ENCODE results near the gene CA11. TPM values are rescaled to one million over a fixed set of nuclear protein-coding genes. Genes with fewer than 3 reads are reported as not detected.

CA11 gene
- total RNA-seq (2022; extraction: Qiagen RNA extraction): 6.9 to 11.7 TPM (median 9.4 TPM) in 5 replicates

DNA sequence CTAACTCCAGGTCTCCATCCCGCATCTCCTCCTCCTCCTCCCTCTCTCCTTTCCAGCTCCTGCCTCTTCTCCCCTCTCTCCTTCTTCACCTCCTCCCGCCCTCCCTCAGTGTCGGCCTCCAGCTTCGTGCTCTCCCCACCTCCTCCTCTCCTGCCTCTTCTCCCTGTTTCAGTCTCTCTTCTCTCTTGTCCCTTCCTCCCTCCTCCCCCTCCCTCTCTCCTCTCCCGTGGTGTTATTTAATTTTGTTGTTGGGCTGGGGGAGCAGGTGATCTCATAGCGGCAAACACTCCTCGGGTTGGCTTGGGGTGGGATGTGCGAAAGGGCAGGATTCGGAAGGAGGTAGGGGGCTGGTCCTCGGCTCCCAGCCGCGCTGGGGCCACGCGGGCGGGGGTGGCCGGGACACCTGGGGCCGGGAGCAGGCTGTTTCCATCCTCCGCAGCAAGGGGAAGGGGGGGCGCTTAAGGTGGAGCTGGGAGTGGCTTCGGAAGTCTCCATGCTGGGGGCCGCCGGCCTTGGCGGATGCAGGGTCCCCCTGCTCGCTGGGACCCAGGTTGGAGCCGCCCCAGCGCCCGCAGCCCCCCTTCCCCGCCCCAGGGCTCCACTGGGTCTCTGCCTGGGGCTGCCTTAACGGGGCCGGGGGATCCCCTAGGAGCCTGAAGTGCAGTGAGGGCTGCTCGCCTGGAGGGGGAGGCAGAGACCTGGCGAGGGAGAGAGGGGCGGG, at the start of gene CA11:
TSS of gene CA11 (minus strand) at position 187 of the 721 bp plus-strand sequence. CDS start 555 bp downstream, outside the sequence.

GRCh38 chr19:48672994-48673393, 27.0 kb upstream of the CA11 start, which contains the start of gene NTN5:
TSS of gene NTN5 (minus strand) at chr19:48673017. CDS start at chr19:48670986, 2,031 bp downstream.

DNA sequence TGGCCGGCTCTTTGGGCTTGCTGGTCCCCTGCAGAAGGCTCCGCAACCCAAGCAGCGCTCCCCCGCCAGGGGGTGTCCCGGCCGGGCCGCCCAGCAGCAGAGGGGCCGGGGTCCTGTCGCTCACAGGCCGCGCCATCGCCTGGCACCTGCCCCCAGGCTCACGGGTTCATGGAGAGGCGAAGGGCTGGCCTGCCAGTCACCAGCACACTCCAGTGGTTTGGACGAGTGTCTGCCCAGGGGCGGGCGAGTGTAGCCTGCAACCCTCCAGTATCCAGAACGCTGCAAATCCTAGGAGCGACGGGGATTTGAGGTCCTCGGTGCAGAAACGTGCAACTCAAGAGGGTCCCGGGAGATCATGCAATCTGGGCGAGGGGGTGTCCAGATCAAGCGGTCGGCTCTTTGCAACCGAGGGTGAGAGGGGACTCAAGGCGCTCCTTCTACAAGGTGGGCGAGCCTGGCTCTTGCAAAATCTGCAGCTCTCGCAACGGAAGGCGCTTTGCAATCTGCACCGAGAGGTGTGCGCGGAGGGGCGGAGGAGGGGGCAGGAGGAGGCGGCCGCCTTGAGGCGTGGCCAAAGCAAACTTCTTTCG, 9.0 kb downstream of the CA11 start, which contains the start of gene DBP:
TSS of gene DBP (minus strand) at position 521 of the 590 bp plus-strand sequence. CDS start at position 136, 385 bp downstream.

DNA sequence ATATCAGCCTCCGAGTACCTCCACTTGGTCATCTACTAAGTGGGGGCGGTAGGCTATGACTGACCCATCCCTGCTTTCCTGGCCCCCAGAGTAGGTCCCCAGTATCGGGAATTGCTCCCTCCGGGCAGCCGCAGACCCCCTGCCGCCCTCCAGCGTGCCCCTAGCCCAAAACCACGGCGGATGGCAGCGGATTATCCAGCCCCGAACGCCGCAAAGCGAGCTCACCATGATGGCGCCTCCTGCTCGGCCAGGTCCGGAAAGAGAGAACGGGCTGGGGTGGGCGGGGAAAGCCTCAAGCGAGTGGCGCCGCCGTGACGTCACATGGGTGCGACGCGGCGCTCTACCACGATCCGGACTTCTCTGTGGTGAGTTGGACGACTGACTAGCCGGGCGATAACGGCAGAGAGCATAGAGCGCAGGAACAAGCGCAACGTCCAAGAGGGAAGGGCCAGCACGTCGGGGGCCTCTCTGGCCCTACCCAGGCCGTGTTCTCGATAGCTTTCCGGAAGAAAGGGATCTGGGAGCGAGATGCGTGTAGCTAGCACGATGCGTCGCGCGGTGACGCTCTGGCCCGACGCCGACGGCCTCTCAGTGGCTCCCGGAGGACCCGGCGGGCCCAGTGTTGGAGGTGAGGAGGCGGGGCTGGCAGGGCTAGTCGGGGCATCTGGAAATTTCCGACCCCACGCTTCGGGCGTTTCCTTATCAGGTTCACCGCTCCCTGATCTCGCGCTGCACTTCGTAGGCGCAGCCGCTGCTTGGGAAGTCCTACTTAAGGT, 26.9 kb downstream of the CA11 start, which contains the start of the genes RPL18 and SPHK2:
TSS of gene RPL18 (minus strand) at position 263 of the 776 bp plus-strand sequence. CDS start at position 228, 35 bp downstream.
TSS of gene SPHK2 (plus strand) at position 591 of the 776 bp plus-strand sequence. CDS start 1,009 bp downstream, outside the sequence.

GRCh38 chr19:48614436-48615230, 31.4 kb downstream of the CA11 start, which contains the start of gene FAM83E:
TSS of gene FAM83E (minus strand) at chr19:48615076. CDS start at chr19:48613372, 1,704 bp downstream.

GRCh38 chr19:48606463-48607358, 39.3 kb downstream of the CA11 start, which contains the start of gene SPACA4:
TSS of gene SPACA4 (plus strand) at chr19:48606742. CDS start at chr19:48606979, 237 bp downstream.

Other genes starting within 250 kb of the CA11 start
- gene GRWD1, start 200.2 kb downstream of the CA11 start, total RNA-seq (2022; extraction: Qiagen RNA extraction): 109 to 124 TPM (median 114 TPM) in 5 replicates
- 0.80 to 1.6 TPM (median 1.1 TPM) in 5 replicates for gene KCNJ14, start 190.6 kb downstream of the CA11 start, total RNA-seq (2022; extraction: Qiagen RNA extraction)
- 55.7 to 66.9 TPM (median 63.2 TPM) in 5 replicates for gene CYTH2, start 176.8 kb downstream of the CA11 start, total RNA-seq (2022; extraction: Qiagen RNA extraction)
- gene LMTK3, start 134.4 kb downstream of the CA11 start, total RNA-seq (2022; extraction: Qiagen RNA extraction): 2.5 to 5.4 TPM (median 5.0 TPM) in 5 replicates
- 13.7 to 18.5 TPM (median 15.6 TPM) in 5 replicates for gene SULT2B1, start 94.0 kb downstream of the CA11 start, total RNA-seq (2022; extraction: Qiagen RNA extraction)
- gene SPACA4, start 39.4 kb downstream of the CA11 start, total RNA-seq (2022; extraction: Qiagen RNA extraction): 0.06 TPM in 1 of 5 replicates, not detected in the others
- 0.12 to 0.40 TPM (median 0.21 TPM) in 5 replicates for gene FAM83E, start 31.1 kb downstream of the CA11 start, total RNA-seq (2022; extraction: Qiagen RNA extraction)
- 3,280 to 3,604 TPM (median 3,357 TPM) in 5 replicates for gene RPL18, start 27.0 kb downstream of the CA11 start, total RNA-seq (2022; extraction: Qiagen RNA extraction)
- 10.1 to 17.9 TPM (median 15.0 TPM) in 5 replicates for gene SPHK2, start 26.7 kb downstream of the CA11 start, total RNA-seq (2022; extraction: Qiagen RNA extraction)
- 1.4 to 2.6 TPM (median 1.9 TPM) in 5 replicates for gene DBP, start 8.8 kb downstream of the CA11 start, total RNA-seq (2022; extraction: Qiagen RNA extraction)
- gene NTN5, start 26.8 kb upstream of the CA11 start, total RNA-seq (2022; extraction: Qiagen RNA extraction): 0.06 to 0.22 TPM (median 0.15 TPM) in 5 replicates
- gene FUT2, start 49.8 kb upstream of the CA11 start, total RNA-seq (2022; extraction: Qiagen RNA extraction): not detected in 5 replicates
- 0.25 to 0.52 TPM (median 0.35 TPM) in 5 replicates for gene MAMSTR, start 73.5 kb upstream of the CA11 start, total RNA-seq (2022; extraction: Qiagen RNA extraction)
- 0.42 to 0.98 TPM (median 0.45 TPM) in 5 replicates for gene RASIP1, start 94.4 kb upstream of the CA11 start, total RNA-seq (2022; extraction: Qiagen RNA extraction)
- not detected in 5 replicates for gene IZUMO1, start 100.7 kb upstream of the CA11 start, total RNA-seq (2022; extraction: Qiagen RNA extraction)
- 0.04 to 0.13 TPM (median 0.06 TPM) in 5 replicates for gene FUT1, start 106.5 kb upstream of the CA11 start, total RNA-seq (2022; extraction: Qiagen RNA extraction)
- not detected in 5 replicates for gene FGF21, start 109.3 kb upstream of the CA11 start, total RNA-seq (2022; extraction: Qiagen RNA extraction)
- 51.3 to 63.4 TPM (median 60.9 TPM) in 5 replicates for gene BCAT2, start 164.8 kb upstream of the CA11 start, total RNA-seq (2022; extraction: Qiagen RNA extraction)
- gene HSD17B14, start 190.3 kb upstream of the CA11 start, total RNA-seq (2022; extraction: Qiagen RNA extraction): 12.4 to 16.1 TPM (median 13.9 TPM) in 5 replicates
- gene PLEKHA4, start 222.4 kb upstream of the CA11 start, total RNA-seq (2022; extraction: Qiagen RNA extraction): 1.2 to 1.6 TPM (median 1.4 TPM) in 5 replicates
- gene PPP1R15A, start 226.2 kb upstream of the CA11 start, total RNA-seq (2022; extraction: Qiagen RNA extraction): 79.7 to 121 TPM (median 92.8 TPM) in 5 replicates

Measured in A549 treated with AZD2906 at 1 μM for 4 hours (cell line).